Renal cortex interstitium (tissue), 3 donors: Measurements from ENCODE around the gene ECM1. TPM values are rescaled to one million over a fixed set of nuclear protein-coding genes. Genes with fewer than 3 reads are reported as not detected.

Experiments used
- polyA plus RNA-seq, 3 donors: library from polyadenylated mRNA; unstranded; fragments of 120-200 nt; gene quantifications; one replicate each; pipeline ENCODE4 v1.2.1, GENCODE V29; 2013; ENCODE audit not compliant: insufficient read length in 3 of 3

ECM1 gene
- polyA plus RNA-seq, 3 donors = 10.2 to 14.4 (median 13.1) TPM

Other genes with a start within 250 kb of the ECM1 start
- 100 to 1,000 TPM; 179 to 191 (median 187) TPM for gene APH1A, start 239.1 kb upstream of the ECM1 start, polyA plus RNA-seq
- 10 to 100 TPM; 36.1 to 53.0 (median 51.2) TPM for gene C1orf54, start 235.3 kb upstream of the ECM1 start, polyA plus RNA-seq
- 10 to 100 TPM in 1 of 3 donors, 1 to 10 TPM in 2; 8.1 to 10.7 (median 8.6) TPM for gene CIART, start 225.6 kb upstream of the ECM1 start, polyA plus RNA-seq
- gene MRPS21, start 214.2 kb upstream of the ECM1 start, polyA plus RNA-seq = 10 to 100 TPM; 69.4 to 90.7 (median 85.6) TPM
- gene PRPF3, start 186.6 kb upstream of the ECM1 start, polyA plus RNA-seq = 100 to 1,000 TPM in 1 of 3 donors, 10 to 100 TPM in 2; 65.4 to 120 (median 73.3) TPM
- gene RPRD2, start 144.0 kb upstream of the ECM1 start, polyA plus RNA-seq = 10 to 100 TPM; 50.0 to 53.6 (median 52.5) TPM
- 10 to 100 TPM; 22.5 to 29.4 (median 23.1) TPM for gene TARS2, start 20.7 kb upstream of the ECM1 start, polyA plus RNA-seq
- gene FALEC, start 7.6 kb downstream of the ECM1 start, polyA plus RNA-seq = under 1 TPM; 0.37 to 0.82 (median 0.81) TPM
- gene ADAMTSL4, start 41.3 kb downstream of the ECM1 start, polyA plus RNA-seq = 10 to 100 TPM; 12.8 to 17.9 (median 16.9) TPM
- 100 to 1,000 TPM; 165 to 212 (median 189) TPM for gene MCL1, start 71.5 kb downstream of the ECM1 start, polyA plus RNA-seq
- 100 to 1,000 TPM; 212 to 237 (median 227) TPM for gene ENSA, start 121.5 kb downstream of the ECM1 start, polyA plus RNA-seq
- 10 to 100 TPM; 38.2 to 43.5 (median 42.1) TPM for gene GOLPH3L, start 189.0 kb downstream of the ECM1 start, polyA plus RNA-seq
- gene HORMAD1, start 212.8 kb downstream of the ECM1 start, polyA plus RNA-seq = not detected